Mucosa of gallbladder (tissue), 1 donor: ENCODE results near the gene CFAP141. TPM values are rescaled to one million over a fixed set of nuclear protein-coding genes. Genes with fewer than 3 reads are reported as not detected.
"Not testable (repeated sequence)": the region's sequence is repeated elsewhere in the genome, so short reads cannot be mapped to it uniquely, and the experiment has no call there.

Experiments used
- DNase-seq: peaks from one replicate; pipeline ENCODE4 v3.0.0-alpha.2; 2020; ENCODE audit warnings: low spot score
- total RNA-seq: library from RNA; stranded (reverse); gene quantifications from one replicate; pipeline ENCODE4 v1.2.1, GENCODE V29; 2021
- donor health status: DM: no; HTN: no; CAD: no.

The CFAP141 gene
- total RNA-seq: not detected

DNA sequence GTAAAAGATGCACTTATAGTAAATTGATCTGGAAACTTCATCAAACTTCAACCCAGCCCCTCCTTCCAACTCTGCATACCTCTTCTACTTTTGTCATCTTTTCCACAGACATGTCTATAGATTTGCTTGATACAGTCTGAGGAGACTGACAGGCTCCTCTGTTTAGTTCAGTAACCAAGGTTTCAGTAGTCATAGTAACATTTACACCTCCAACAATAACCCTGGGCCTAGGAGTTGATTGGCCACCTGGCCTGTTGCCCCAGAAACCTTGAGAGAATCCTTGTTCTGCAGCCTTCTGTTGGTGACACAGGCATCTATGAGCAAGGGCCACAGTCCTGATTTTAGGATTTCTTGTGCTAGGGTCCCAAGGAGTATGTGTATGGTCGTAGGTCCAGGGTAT lies at the start of gene CFAP141:
Gene CFAP141, minus strand, starts transcription at position 138 of the 400 bp plus-strand sequence. Its CDS starts 26 bp downstream, at position 112.
- no peak for DNase-seq

GRCh38 chr1:154253671-154254070 lies 47.5 kb upstream of the CFAP141 start:
- no peak for DNase-seq

GRCh38 chr1:154241703-154242351 lies 35.7 kb upstream of the CFAP141 start:
- DNase-seq: no peak

GRCh38 chr1:154240294-154240833 lies 34.2 kb upstream of the CFAP141 start:
- no peak for DNase-seq

- no peak for DNase-seq
Observed at GRCh38 chr1:154239491-154239890, 33.4 kb upstream of the CFAP141 start.

DNA sequence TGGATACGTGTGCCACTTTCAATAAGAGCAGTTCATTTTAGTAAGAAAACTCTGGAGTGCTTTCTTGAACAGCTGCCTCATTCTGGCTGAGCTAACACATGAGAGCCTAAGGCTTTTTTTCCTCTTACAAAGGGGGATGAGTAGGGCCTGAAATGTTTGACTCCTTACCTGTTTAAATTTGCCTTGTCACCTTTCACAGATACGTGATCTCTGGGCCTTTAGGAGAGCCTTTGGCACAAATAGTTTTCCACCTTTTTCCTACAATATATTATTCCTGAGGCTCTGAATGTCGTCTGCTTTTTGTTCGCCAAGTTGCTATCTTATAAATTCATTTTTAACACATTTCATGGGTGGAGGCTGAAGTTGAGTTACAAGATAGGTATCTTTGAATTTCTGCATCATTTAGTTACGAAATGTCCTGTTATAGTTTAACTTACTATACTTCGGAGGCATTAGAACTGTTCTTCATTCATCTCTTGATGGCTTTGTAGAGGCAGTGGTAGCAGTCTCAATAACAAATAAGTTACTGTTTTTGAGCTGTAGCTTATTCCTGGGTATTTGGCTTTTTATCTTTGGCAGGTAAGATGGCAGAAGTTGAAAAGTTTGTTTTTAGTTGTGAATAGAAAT lies 31.9 kb upstream of the CFAP141 start:
- DNase-seq: no peak

DNA sequence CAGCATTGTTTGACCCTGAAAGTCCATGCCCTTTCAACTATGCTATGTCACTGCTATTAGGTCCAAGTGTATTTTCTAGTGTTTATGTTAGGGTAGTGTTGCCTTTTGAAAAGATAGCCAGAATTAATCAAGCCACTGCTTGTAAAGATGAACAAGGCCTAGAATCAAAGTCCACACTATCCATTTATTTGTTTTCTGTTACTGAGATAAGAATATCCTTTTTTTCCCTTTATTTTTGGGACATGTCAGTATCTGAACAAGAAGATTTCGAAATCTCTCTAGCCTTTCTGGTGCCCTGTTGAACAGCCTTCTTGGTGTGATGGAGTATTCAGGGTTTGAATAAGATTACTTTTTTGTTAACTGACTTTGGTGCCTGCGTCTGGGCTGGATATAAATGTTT lies 31.3 kb upstream of the CFAP141 start:
- DNase-seq: no peak

DNA sequence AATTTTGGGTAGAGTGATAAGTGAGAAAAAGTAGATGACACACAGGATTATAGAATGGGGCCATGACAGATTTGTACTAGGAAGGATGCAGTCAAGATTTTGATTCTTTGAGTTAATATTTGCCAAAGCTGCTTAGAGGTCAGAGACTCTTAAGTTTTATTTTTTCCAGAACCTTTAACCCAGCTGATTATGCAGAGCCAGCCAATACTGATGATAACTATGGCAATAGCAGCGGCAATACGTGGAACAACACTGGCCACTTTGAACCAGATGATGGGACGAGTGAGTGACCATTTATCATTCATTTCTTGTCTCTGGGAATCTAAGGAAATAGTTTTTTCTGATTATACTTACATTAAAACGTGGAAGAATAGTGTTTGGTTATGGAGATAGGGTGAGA lies 30.7 kb upstream of the CFAP141 start:
- DNase-seq: no peak

- not testable (repeated sequence) for DNase-seq
Observed at GRCh38 chr1:154233127-154233526, 27.0 kb upstream of the CFAP141 start.

DNA sequence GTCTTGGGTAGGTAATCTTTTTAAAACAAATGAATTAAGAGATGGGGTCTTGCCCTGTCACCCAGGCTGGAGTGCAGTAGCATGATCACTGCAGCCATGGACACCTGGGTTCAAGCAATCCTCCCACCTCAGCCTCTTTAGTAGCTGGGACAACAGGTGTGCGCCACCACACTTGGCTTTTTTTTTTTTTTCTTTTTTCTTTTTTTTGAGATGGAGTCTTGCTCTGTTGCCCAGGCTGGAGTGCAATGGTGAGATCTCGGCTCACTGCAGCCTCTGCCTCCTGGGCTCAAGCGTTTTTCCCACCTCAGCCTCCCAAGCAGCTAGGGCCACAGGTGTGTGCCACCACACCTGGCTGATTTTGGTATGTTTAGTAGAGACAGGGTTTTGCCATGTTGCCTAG lies 25.0 kb upstream of the CFAP141 start:
- DNase-seq: not testable (repeated sequence)

- no peak for DNase-seq
Observed at GRCh38 chr1:154225370-154225769, 19.2 kb upstream of the CFAP141 start.

DNA sequence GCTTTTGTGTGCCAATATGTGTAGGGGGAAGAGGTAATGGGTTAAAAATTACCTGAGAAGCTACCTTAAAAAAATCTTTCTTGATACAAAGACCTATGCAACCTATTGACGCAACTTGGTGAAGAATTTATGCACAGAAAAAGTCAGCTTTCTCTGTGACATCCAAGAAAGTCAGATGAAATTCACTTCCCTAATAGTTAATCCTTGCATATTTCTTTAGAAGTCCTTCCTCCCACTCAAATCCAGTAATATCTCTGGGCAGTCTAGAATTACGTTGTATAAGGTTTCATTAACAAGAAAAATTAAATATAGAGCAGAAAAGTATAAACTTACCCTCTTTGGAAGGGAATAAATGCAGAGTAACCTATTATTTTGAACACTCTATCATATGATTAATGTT lies 17.5 kb upstream of the CFAP141 start:
- no peak for DNase-seq

GRCh38 chr1:154222918-154223317 lies 16.8 kb upstream of the CFAP141 start:
- no peak for DNase-seq

DNA sequence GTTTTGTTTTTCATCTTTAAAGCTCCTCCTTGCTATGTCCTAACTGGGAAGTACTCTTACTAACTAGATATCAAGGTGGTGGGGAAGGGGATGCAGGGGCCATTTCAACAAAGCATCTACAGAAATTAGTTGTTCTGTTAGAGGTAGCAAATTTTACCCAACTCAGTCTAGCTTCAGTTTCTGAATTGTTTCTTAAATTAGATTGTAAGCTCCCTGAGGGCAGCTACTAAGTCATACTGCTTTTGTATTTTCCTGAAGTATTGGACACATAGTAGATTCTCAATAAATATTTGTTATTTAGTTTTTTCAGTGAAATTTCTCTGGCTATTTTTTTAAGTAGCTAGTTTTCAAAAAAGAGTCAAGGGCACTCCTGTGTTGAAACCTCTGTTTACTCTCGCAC lies 16.4 kb upstream of the CFAP141 start:
- DNase-seq: no peak

- peak; percentile 46 for DNase-seq
Observed at GRCh38 chr1:154221278-154222001, 15.3 kb upstream of the CFAP141 start.

- DNase-seq: no peak
Observed at GRCh38 chr1:154220970-154221277, 14.8 kb upstream of the CFAP141 start.

- peak; percentile 99 for DNase-seq
Observed at GRCh38 chr1:154220071-154220969, 14.2 kb upstream of the CFAP141 start, which contains the start of gene UBAP2L. Gene UBAP2L, plus strand, starts transcription at chr1:154220955. Its CDS starts 4,169 bp downstream, at chr1:154225124.

DNA sequence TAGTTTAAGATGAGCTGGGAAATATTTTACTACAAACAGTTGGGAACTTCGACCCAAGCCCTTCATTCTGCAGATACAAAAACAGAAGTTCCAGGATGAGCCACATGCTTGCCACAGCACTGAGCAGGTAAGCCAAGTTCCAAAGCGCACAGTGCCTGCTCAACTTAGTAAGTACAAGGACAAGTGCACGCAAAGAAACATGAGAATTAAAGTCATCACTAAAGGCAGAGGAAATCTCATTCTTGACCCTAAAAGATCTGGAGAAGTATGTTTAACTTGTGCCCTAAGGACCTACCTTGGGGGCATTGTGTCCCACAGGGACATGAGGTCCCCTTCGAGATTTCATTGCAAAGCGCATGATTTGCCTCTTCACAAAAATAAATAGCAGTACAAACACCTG lies 13.4 kb upstream of the CFAP141 start:
- DNase-seq: no peak

DNA sequence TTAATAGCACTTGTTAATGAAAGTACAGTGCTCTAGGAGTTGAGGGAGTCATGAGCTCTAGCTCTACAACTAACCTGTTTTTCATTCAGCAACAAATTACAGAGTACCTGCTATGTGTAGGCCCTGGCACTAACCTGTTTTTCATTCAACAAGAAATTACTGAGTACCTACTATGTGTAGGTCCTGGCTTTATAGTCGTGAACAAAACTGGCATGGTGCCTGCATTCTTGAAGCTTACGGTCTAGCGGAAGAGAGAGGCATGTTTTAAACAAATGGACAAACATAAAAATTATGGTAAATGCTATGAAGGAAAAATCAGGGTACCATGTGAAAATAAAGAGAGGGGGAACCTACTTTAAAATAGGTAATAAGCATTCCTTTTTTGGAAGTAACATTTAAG lies 12.4 kb upstream of the CFAP141 start:
- DNase-seq: no peak

DNA sequence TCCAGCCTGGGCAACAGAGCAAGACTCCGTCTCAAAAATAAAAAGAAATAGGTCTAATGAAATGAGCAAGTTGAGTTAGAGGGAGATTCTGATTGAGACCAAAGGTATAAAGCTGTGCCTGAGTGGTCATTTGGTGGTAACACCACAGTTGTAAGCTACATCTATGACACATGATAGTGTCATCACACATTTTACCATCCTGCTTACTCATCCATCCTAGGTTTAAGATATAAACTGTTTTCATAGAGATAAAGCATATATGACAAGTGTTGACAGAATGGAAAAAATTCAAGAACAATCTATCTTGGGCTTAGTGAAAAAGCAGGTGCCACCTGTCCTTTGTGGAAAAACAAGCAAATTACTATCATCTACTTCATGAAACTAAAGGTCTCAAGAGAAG lies 7.1 kb upstream of the CFAP141 start:
- DNase-seq: no peak

DNA sequence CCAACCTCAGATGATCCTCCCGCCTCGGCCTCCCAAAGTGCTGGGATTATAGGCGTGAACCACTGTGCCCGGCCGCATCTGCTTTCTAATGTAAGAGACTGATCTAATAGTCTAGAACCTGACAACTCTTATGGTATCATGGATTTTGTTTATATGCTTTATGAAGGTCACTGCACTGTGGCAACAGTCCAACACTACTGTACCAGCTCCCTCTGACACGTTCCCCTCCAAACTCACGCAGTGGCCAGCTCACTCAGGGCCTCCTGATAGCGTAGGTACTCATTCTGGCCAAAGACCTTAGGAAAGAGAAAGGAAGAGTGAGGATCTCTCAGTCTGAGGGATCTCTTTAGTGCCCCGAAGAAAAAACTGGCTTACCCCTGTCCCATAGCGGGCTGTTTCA lies 6.0 kb upstream of the CFAP141 start:
- no peak for DNase-seq
